ENCODE measurements around the gene PLXDC2. TPM values are rescaled to one million over a fixed set of nuclear protein-coding genes. Genes with fewer than 3 reads are reported as not detected.

The PLXDC2 gene
- polyA plus RNA-seq, 1 donor = 30.7 TPM

DNA sequence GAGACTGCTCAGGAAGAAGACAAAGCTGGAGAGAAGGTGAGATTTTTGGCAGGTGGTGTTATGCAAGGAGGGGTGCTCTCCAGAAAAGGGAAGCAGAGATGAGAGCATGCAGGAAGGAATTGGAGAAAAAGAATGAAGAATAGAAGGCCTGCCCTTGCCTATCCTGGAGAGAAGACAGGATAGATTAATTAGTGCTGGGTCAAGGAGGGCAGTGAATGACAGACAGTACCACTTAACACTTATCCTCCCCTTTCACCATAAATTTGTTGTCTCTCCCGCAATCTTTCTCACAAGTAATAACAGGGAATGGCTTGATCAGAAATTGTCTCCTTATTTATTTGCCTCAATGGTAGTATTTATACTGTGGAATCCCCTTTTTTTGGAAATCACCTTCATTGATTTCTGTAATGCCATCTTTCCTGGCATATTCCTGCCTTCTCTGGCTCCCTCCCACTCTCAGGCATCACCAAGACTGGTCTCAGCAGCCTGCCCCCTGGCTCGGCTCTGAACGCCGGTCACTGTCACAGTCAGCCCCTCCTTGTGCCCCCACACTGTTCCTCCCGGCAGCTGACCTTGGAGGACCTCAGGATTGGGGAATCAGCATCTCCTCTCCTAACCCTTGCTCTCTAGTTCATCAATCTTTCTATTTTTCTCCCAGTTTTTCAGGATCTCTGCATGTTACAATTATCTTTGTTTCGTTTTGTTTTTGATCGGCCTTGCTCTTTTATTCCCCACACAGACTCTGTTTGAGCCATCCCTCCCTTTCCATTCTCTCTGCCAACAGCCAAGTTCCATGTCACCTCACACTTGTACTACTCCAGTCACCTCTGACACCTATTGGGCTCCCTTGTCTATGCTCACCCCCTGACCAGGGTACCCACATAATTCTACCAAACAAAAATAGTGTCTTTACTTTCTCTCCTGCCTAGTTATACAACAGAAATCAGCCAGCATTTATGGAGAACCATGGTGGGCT, 294.2 kb downstream of the PLXDC2 start:
- no peak for DNase-seq (ENCODE audit: low read depth)

DNA sequence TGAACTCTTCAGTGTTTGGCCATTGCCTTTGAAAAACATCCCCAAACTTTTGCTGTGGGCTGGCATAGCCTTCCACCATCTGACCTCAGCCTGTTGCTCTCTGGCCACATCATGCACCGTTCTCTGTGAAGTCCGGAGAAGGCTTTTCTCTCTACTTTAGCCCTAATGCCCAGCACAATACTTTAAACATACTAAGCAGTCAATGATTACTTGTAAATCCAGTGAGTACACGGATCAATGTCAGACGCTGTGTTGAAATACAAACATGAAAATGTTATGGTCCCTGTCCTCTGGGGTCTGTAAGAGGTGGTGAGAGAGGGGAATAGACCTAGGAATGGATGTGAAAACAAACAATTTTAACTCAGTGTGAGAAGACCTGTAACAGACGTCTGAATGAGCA, 297.9 kb downstream of the PLXDC2 start:
- no peak for DNase-seq (ENCODE audit: low read depth)

DNA sequence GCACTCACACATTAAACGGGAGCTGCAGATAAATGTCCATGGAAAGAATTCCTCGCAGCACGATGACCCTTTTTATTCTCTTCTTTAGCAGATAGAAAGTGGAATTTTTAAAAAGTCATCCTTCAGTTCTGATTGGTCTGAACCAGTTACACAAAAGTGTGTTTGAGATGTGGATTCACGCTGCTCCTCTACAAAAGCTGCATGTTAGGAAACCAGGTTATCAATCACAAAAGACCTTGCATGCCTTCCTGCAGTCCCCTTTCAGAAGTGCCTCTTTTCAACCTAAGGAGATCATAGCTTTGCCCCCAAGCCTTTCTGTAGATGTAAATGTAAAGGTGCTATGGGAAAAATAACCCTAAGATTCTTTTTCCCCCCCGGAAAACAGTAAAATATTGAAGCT, 299.7 kb downstream of the PLXDC2 start:
- no peak for DNase-seq (ENCODE audit: low read depth)

DNA sequence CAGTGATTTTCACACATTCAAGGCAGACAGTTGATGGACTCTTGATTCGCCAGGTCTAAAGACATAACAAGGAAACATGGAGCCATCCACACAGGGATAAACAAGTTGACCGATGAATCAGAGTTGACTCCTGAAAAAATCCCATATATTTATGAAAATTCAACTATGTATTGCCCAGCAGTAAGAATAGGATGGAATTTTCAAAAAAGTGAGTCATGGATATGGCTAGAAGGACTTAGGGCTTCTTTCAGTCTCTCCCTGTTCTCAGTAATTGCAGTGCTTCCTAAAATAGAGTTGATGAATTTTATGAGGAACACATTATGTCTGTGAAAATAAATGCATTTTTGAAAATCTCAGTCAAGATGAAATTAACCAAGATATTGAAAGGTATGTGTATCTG, 301.2 kb downstream of the PLXDC2 start:
- DNase-seq (ENCODE audit: low read depth) = no peak

DNA sequence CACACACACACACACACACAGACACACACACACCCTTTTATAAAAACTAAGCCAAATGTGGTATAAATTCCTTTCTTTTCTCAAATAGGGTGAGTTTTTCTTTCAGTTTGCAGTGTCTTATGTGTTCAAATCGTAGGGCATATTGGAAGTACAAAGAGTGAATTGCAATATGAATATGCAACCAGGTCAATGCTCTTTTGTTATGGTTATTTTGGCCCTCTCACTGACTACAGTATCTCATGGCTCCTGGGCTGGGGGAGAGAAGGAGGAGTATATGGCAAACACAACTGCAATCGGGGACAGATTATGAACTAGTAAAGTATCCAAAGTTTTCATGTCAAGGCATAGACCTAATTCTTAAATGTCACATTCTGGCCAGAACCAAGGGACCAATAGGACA, 301.9 kb downstream of the PLXDC2 start:
- no peak for DNase-seq (ENCODE audit: low read depth)

DNA sequence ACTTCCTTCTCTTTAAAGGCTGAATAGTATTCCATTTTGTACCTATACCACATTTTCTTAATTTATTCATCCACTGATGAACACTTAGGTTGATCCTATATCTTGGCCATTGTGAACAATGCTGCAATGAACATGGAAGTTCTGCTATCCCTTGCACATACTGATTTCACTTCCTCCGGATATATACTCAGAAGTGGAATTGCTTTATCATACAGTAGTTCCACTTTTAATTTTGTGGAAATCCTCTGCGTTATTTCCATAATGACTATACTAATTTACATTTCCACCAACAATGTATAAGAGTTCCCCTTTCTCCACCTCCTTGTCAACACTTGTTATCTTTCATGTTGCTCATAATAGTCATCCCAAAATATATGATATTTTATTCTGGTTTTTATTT, 312.6 kb downstream of the PLXDC2 start:
- DNase-seq (ENCODE audit: low read depth) = no peak

DNA sequence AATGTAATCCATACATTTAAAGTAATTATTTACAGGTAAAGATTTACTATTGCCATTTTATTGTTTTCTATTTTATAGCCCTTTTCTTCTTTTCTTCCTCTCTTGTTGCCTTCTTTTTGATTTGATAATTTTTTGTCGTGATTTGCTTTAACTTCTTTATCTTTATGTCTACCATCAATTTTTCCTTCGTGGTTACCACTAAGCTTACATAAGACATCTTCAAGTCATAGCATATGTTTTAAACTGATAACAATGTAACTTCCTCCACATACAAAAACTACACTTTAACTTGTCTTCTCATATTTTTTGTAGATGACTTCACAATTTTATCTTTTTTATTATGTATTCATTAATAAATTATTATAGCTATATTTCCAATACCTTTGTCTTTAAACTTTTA, 316.6 kb downstream of the PLXDC2 start:
- no peak for DNase-seq (ENCODE audit: low read depth)

DNA sequence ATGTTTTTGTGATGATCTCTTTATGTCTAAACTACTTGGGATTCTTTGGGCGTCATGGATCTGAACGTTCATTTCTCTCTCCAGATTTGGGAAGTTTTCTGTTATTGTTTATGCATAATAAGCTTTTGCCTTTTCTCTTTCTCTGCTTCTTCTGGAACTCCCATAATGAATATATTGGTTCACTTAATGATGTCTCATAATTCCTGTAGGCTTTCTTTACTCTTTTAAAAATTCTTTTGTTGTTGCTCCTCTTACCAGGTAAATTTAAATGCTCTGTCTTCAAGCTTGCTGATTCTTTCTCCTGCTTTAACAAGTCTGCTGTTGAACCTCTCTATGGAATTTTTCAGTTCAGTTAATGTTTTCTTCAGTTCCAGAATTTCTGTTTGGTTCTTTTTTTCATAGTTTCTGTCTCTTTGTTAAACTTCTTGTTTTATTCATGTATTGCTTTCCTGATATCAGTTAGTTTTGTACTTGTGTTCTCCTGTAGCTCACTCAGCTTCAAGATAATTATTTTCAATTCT, 317.5 kb downstream of the PLXDC2 start:
- no peak for DNase-seq (ENCODE audit: low read depth)

DNA sequence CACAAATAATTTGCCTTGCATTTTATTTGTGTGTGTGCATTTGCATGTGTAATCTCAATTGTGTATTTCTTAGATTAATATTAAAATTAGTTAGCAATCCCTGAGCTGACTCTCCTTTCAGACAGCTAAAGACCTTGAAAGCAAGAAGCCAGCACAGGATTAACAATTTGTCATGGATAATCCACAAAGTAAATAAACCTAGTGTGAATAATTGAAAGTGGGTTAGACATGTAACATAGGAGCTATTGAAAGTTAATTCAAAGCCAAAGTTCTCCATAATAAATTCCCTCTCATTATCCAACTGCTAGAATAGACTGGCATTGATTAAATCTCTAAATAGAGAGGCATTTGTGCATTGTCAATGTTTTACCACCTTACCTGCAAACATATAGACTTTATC, 326.1 kb downstream of the PLXDC2 start:
- no peak for DNase-seq (ENCODE audit: low read depth)

DNA sequence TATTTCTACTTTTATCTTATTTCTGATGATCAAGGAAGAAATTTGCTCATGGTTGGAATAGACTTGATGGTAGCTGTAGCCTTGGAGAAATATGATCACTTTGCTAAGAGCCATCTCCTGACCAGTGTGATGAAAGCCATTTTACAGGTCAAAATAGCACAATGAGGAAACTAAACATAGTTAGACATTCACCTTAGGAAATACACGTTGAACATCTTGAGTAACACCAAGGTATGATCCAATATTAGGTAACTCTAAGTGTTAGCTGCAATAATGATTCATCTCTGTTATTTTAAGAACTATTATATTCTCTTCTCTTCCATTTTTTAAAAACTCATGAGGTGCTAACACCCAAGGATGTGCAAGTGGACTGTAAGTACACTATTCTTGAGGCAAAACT, 328.0 kb downstream of the PLXDC2 start:
- no peak for DNase-seq (ENCODE audit: low read depth)

DNA sequence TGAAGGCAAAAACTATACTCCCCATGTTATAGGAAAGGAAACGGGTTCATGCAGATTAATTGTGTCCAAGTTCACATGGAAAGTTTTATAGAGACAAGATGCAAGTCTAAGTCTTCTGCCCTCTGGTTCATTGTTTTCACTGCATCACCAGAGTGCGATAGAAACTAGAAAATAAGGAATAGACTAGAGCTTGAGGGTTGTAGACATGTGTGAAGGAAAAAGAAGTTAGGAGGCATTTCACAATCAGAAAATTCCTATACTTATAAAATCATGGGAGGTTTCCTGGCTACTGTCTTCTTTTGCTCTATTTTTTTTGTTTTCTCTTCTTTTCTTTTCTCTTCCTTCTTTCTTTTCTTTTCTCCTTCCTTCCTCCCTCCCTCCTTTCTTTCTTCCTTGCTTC, 329.8 kb downstream of the PLXDC2 start:
- no peak for DNase-seq (ENCODE audit: low read depth)

DNA sequence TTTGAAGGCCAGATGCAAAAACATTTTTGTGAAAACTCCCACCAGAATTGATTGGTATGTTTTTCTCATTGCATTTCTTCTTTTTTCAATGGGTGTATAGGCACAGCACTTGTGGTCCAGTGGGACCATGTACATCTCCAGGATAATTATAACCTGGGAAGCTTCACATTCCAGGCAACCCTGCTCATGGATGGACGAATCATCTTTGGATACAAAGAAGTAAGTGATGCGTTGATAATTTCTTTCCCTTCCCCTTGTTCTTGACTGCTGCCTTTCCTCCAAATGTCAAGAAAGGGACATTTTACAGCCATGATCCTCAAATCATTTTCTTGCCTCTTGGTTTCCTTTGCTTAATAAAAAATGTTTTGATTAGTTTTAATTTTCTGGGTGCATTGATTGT, 331.5 kb downstream of the PLXDC2 start:
- no peak for DNase-seq (ENCODE audit: low read depth)

DNA sequence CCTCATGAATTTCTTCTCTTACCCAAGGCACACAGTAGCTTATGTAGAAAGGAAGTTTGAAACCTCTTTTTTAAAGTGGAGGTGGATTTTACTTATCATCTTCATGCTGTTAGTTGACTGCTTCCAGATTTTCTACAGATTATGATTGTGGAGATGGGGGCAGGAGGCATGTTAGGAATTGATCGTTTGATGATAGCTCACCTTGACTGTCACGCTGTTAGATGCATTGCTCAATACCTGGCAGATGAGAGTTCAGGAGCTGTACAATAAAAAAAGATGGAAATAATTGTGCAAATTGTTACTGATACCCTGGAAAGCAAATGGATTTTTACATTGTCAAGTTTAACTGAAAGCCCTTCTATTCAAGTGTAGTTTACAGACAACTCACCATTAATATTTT, 340.3 kb downstream of the PLXDC2 start:
- DNase-seq (ENCODE audit: low read depth) = no peak

DNA sequence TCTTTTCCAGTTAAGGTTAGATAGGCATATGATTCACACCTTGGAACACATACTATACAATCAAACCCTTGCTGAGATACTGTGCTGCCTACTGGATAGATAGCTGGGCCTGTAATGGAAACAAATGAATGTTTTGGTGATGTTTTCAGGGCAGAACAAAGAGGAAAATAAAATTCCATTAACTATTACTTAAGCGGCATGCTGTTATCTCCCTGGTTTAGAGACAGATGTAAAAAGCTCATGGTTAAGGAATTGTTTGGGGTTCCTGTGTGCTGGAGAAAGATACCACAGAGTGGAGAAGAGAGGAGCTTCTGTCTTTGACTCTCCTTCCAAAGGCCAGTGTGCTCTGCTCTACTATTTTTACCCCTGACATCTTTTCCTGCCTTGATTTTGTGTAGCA, 341.1 kb downstream of the PLXDC2 start:
- DNase-seq (ENCODE audit: low read depth) = no peak

DNA sequence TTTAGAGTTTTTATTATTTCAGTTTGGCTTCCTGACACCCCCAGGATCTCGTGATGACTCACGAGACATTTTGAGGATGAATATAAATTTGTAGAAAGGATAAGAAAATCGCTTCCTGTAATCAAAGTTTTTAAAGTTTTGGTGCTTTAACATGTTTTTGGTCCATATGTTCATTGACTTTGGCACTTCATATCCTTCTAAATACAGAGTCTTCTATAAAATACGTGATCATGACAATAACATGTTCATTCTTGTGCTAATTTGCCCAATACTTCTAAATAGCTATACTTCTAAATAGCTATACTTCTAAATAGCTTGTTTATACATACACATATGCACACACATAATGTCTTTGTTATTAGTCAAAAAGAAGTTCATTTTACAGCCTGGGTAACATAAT, 341.9 kb downstream of the PLXDC2 start:
- no peak for DNase-seq (ENCODE audit: low read depth)

DNA sequence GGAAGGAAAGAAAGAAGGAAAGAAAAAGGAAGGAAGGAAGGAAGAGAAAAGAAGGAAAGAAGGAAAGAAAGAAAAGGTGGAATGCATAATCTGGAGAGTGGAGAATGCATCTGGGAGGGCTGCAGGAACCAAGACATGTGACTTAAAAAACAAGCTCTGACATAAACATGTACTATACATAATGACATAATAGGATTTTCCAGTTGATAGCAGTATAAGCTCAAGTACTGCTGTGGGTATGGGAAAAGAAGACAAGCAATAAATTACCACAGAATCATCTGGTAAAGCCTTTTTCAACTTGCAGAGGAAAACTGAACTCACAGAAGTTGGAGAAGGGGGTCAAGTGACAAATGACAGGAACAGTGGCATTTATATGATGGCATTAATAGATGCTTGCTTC, 345.9 kb downstream of the PLXDC2 start:
- no peak for DNase-seq (ENCODE audit: low read depth)

DNA sequence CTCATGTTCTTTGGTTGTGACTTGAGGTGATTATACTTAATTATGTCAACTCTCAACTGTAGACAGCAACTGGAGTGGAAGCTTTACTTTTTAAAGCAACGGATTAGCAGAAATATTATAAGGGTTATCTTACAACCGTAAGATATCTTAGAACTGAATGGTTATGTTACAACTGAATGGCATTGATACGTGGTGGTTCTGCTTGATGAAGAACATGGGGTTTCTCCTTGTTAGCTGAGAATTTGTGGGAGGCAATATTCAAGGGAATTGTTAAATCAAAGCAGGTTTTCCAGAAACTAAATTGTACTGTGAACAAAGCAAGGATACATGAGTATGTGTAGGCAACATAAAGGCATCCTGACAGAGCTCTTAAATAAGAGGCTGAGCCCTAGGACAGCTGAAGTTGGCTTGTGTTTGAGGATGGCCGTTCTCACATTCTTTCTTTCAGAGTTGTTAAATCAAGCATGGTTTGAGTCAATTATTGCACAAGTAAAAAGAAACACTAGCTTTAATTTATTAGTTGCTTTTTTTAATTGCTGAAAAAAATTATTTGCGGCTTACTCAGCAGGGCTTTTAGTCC, 350.0 kb downstream of the PLXDC2 start:
- no peak for DNase-seq (ENCODE audit: low read depth)

DNA sequence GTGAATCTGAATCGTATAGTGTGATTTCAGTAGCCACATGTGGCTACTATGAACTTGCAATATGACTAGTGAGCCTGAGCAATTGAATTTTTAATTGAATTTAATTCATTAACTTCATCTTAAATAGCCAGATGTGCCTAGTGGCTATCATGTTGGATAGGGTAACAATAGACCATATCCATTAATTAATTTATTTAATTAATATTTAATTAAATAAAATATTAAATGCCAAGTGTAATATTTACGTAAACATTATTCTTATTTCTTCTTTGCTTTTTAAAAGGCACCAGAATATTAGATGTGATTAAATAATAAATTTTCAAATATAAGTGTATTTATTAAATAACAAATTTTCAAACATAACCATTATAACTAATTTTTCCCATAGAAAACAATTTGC, 354.4 kb downstream of the PLXDC2 start:
- no peak for DNase-seq (ENCODE audit: low read depth)

DNA sequence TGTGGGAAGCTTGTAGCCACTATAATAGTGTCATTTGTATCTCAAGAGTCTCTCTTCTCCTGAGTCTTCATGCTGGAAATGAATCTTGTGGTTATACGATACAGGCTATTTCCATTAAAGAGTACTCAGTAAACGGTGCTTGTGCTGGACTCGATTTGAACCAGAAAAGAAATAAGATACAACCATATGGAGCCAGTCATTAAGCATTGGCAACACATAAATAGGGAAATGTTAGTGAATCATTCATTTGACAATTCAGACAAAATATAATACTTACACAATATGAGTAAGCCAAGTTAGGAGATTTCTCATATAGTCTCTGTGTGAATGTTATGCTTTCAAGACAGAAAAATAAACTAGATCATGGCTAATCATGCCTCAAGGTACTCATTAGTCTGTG, 356.8 kb downstream of the PLXDC2 start:
- DNase-seq (ENCODE audit: low read depth) = no peak

DNA sequence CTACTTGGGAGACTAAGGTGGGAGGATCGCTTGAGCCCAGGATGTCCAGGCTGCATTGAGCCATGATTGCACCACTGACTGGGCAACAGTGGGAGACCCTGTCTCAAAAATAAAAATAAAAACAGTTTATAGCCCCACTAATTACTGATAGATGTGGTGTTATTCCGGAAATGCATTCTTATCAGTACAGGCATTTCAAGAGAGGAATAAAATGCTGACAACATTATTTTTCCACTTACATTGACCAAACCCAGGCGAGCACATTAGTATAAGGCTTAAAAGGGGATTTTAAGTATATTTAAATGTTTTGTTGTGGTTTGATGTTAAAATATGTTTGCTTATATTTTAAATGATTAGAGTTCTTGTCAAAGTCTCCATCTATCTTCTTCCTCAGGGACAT, 359.5 kb downstream of the PLXDC2 start:
- DNase-seq (ENCODE audit: low read depth) = no peak

DNA sequence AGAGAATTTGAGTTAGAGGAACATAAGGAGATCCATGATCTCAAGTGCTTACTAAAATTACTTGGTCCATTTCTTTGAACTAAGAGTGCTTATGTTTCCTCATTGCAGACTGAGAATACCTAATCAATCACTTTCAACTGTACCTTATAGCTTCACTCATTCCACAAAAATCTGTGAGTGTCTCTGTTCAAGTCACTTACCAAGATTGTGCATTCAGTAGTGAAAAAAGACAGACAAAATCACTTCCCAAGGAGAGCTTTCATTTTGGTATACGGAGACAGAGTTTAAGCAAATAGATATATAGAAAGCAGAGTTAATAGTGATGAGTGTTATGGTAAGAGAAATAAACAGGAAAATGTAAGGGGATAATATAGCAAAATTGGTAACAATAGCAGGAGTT, 364.5 kb downstream of the PLXDC2 start:
- DNase-seq (ENCODE audit: low read depth) = no peak

DNA sequence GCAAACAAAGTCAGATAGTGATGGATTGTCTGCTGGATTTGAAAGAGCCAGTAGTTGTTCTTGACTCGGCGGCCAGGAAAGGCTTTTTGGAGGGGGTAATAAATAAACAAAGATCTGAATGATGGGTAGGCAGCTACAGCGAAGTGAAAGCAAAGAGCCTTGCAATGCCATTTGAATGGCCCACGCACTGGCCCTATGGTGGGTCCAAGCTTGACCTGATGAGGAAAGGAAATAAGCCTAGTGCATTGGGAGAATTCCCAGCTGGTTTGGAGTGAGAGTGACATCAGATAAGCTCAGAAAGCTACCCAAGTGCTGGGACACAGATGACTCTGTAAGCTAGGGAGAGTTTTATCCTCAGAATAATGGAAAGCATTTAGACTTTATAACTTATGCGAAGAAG, 365.2 kb downstream of the PLXDC2 start:
- no peak for DNase-seq (ENCODE audit: low read depth)

DNA sequence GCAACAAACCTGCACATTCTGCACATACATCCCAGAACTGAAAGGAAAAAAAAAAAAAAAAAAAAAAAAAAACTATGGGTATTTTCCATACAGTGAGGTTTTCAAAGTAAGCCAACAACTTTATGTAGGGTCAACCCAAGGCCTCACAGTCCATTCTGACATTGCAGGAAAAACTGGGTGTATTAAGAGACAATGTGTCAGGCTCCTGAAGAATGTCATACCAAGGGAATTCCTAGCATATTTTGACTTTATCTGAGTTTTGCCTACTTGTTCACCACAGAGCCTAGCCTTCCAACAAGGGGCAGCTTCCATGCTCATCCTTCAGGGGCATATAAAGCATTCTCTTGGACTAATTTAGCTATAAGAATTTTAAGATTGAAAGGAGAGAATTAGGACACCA, 368.9 kb downstream of the PLXDC2 start:
- DNase-seq (ENCODE audit: low read depth) = no peak

All from forelimb muscle (tissue), 1 donor.